ENCODE results near the gene ZNF354C. TPM values are rescaled to one million over a fixed set of nuclear protein-coding genes. Genes with fewer than 3 reads are reported as not detected.

Gene ZNF354C
- total and polyA plus RNA-seq, 10 of the 15 experiments (the other 5 are each of a cell fraction or from before 2014, with no cell fraction given), result 0.01 to 0.03 (median 0.02) TPM; not detected in 7

DNA sequence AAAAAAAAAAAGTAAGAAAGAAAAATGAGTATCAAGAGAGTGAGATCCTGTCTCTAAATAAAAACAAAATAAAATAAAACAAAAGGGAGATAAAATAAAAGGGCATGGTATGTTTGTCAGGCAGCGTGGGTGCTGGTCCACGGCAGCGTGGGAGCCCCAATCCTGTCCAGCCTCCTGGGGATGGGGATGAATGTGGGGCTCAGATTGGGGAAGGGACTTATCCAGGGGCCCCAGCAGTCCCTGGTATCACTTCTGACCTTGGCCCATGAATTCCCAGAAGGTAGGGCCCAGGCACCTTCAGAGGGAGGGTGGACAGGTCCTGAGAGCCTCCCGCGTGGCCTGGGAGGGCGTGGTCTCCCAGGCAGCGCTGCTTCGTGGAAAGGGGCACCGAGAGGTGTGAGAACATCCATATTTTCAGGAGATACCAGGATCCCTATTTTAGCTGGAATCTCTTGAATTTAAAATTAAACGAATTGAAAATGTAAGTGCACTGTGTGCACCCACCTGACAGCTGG is 71.2 kb downstream of the ZNF354C start:
- H3K9me3 ChIP-seq (replicated peaks; ENCODE audit: control insufficient read depth, insufficient read depth, low read length), result peaks cover 1% of the 10 kb centered on the region; the same call in 1 of the 3 replicates
- no peak overlapping the region for H3K4me2 ChIP-seq (ENCODE audit: control insufficient read depth, insufficient read depth)
- ChIA-PET POLR2A (interaction anchor here (0.6 kb wide), 1 partner anchor 28 kb away, joined by 5 read pairs; no protein-coding TSS in a partner anchor), SMC1A (ENCODE audit: uncharacterized antibody, unreplicated experiment) (no interaction called here), CTCF (no interaction called here), RAD21 (ENCODE audit: unreplicated experiment) (no interaction called here)
- H3K4me1 ChIP-seq (ENCODE audit: control insufficient read depth, insufficient read depth, low read length), result no peaks in the 10 kb centered on the region
- H4K20me1 ChIP-seq (ENCODE audit: control insufficient read depth, insufficient read depth), result no peaks in the 10 kb centered on the region
- H3K27ac ChIP-seq (ENCODE audit: control insufficient read depth, insufficient read depth), result no peak overlapping the region
- H3K27me3 ChIP-seq (replicated peaks in 1 of 2; ENCODE audit: control insufficient read depth in 2 of 2, insufficient read depth in 2 of 2, low read length in 1 of 2), result no peaks in the 10 kb centered on the region
- in situ Hi-C loops (cut with MboI) (no loop called here), intact Hi-C loops (cut with micrococcal nuclease; ENCODE audit: unreplicated experiment) (no loop called here)
- no TSS peak for BruUV-seq (replicated peaks)
- H3K9ac ChIP-seq (ENCODE audit: control insufficient read depth, insufficient read depth, low read length), result no peak overlapping the region
- DNase-seq (ENCODE audit: low read depth, low spot score) (no peak), FAIRE-seq (no peak), ATAC-seq (no peak)
- no peaks in the 10 kb centered on the region for H3K79me2 ChIP-seq (ENCODE audit: control insufficient read depth, insufficient read depth, low read length)
- TF ChIP-seq POLR2A (IDR thresholded peaks at IDR 0.05; ENCODE audit: low read depth, low read length) (no peak), ZNF384 (IDR thresholded peaks at IDR 0.05; ENCODE audit: borderline replicate concordance, low read depth, low read length) (no peak), ZBED1 (IDR thresholded peaks at IDR 0.05; ENCODE audit: borderline replicate concordance) (no peak)
- TF ChIP-seq, protein P1, sequence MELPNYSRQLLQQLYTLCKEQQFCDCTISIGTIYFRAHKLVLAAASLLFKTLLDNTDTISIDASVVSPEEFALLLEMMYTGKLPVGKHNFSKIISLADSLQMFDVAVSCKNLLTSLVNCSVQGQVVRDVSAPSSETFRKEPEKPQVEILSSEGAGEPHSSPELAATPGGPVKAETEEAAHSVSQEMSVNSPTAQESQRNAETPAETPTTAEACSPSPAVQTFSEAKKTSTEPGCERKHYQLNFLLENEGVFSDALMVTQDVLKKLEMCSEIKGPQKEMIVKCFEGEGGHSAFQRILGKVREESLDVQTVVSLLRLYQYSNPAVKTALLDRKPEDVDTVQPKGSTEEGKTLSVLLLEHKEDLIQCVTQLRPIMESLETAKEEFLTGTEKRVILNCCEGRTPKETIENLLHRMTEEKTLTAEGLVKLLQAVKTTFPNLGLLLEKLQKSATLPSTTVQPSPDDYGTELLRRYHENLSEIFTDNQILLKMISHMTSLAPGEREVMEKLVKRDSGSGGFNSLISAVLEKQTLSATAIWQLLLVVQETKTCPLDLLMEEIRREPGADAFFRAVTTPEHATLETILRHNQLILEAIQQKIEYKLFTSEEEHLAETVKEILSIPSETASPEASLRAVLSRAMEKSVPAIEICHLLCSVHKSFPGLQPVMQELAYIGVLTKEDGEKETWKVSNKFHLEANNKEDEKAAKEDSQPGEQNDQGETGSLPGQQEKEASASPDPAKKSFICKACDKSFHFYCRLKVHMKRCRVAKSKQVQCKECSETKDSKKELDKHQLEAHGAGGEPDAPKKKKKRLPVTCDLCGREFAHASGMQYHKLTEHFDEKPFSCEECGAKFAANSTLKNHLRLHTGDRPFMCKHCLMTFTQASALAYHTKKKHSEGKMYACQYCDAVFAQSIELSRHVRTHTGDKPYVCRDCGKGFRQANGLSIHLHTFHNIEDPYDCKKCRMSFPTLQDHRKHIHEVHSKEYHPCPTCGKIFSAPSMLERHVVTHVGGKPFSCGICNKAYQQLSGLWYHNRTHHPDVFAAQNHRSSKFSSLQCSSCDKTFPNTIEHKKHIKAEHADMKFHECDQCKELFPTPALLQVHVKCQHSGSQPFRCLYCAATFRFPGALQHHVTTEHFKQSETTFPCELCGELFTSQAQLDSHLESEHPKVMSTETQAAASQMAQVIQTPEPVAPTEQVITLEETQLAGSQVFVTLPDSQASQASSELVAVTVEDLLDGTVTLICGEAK (IDR thresholded peaks at IDR 0.05; ENCODE audit: borderline replicate concordance), result no peak
- TF ChIP-seq, protein P2, sequence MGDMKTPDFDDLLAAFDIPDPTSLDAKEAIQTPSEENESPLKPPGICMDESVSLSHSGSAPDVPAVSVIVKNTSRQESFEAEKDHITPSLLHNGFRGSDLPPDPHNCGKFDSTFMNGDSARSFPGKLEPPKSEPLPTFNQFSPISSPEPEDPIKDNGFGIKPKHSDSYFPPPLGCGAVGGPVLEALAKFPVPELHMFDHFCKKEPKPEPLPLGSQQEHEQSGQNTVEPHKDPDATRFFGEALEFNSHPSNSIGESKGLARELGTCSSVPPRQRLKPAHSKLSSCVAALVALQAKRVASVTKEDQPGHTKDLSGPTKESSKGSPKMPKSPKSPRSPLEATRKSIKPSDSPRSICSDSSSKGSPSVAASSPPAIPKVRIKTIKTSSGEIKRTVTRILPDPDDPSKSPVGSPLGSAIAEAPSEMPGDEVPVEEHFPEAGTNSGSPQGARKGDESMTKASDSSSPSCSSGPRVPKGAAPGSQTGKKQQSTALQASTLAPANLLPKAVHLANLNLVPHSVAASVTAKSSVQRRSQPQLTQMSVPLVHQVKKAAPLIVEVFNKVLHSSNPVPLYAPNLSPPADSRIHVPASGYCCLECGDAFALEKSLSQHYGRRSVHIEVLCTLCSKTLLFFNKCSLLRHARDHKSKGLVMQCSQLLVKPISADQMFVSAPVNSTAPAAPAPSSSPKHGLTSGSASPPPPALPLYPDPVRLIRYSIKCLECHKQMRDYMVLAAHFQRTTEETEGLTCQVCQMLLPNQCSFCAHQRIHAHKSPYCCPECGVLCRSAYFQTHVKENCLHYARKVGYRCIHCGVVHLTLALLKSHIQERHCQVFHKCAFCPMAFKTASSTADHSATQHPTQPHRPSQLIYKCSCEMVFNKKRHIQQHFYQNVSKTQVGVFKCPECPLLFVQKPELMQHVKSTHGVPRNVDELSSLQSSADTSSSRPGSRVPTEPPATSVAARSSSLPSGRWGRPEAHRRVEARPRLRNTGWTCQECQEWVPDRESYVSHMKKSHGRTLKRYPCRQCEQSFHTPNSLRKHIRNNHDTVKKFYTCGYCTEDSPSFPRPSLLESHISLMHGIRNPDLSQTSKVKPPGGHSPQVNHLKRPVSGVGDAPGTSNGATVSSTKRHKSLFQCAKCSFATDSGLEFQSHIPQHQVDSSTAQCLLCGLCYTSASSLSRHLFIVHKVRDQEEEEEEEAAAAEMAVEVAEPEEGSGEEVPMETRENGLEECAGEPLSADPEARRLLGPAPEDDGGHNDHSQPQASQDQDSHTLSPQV (IDR thresholded peaks at IDR 0.05), result no peak
- no peak overlapping the region for H3K4me3 ChIP-seq
- no peaks in the 10 kb centered on the region for H3K36me3 ChIP-seq (ENCODE audit: control insufficient read depth in 2 of 2, insufficient read depth in 2 of 2, low read length in 1 of 2)
- H2AFZ ChIP-seq (ENCODE audit: control insufficient read depth, low read depth, low read length), result no peak overlapping the region
- WGBS (ENCODE audit: insufficient coverage, insufficient replicate concordance, low lambda C conversion rate, missing lambda C conversion rate), result 23% methylated on average over 10 of the region's 10 CpGs
